Measurements from ENCODE around the gene KIF5A.
A peak's percentile ranks its signal among the peaks of the same experiment; 100 is the strongest.
"Not testable (repeated sequence)": the region's sequence is repeated elsewhere in the genome, so short reads cannot be mapped to it uniquely, and the experiment has no call there.

KIF5A gene

GRCh38 chr12:57609781-57610553, 60.1 kb downstream of the KIF5A start:
- DNase-seq = no peak

GRCh38 chr12:57610554-57611107, 60.8 kb downstream of the KIF5A start:
- DNase-seq = no peak

- DNase-seq = peak; percentile 34
Observed at GRCh38 chr12:57611108-57611826, 61.4 kb downstream of the KIF5A start, which contains the start of gene ARHGEF25. ARHGEF25 (plus strand) TSS chr12:57611435; CDS start chr12:57611895, 460 bp downstream.

- no peak for DNase-seq
Observed at GRCh38 chr12:57611827-57612710, 62.2 kb downstream of the KIF5A start.

GRCh38 chr12:57612711-57613426, 63.0 kb downstream of the KIF5A start:
- DNase-seq = no peak

- DNase-seq = no peak
Observed at GRCh38 chr12:57613427-57614109, 63.7 kb downstream of the KIF5A start.

GRCh38 chr12:57614178-57614947, 64.5 kb downstream of the KIF5A start:
- DNase-seq = peak; percentile 52

- no peak for DNase-seq
Observed at GRCh38 chr12:57614948-57615500, 65.2 kb downstream of the KIF5A start.

GRCh38 chr12:57615637-57616036, 65.8 kb downstream of the KIF5A start:
- DNase-seq = no peak

GRCh38 chr12:57616383-57617101, 66.7 kb downstream of the KIF5A start:
- DNase-seq = no peak

GRCh38 chr12:57617942-57618341, 68.1 kb downstream of the KIF5A start:
- DNase-seq = no peak

- not testable (repeated sequence) for DNase-seq
Observed at GRCh38 chr12:57618431-57618830, 68.6 kb downstream of the KIF5A start.

GRCh38 chr12:57618966-57619433, 69.2 kb downstream of the KIF5A start:
- DNase-seq = no peak

- DNase-seq = no peak
Observed at GRCh38 chr12:57619434-57620244, 69.8 kb downstream of the KIF5A start.

- DNase-seq = no peak
Observed at GRCh38 chr12:57620245-57620935, 70.5 kb downstream of the KIF5A start.

GRCh38 chr12:57620936-57621496, 71.2 kb downstream of the KIF5A start:
- no peak for DNase-seq

GRCh38 chr12:57621497-57622292, 71.9 kb downstream of the KIF5A start:
- peak; percentile 46 for DNase-seq

All from CD4-positive, alpha-beta T cell treated with Interleukin-15 for 1 hour (primary cell).